Mesendoderm (in vitro differentiated cells): ENCODE results near the gene MXD3.
"Not testable (repeated sequence)": the region's sequence is repeated elsewhere in the genome, so short reads cannot be mapped to it uniquely, and the experiment has no call there.

Experiments
- DNase-seq: peaks from one replicate; pipeline ENCODE4 v3.0.0; 2013
- H2AK5ac ChIP-seq: 2 replicates; pipeline ENCODE4 v1.6.1; 2013; ENCODE audit warnings: low read length, inconsistent platforms
- H2BK120ac ChIP-seq: 2 replicates; pipeline ENCODE4 v1.6.1; 2013; ENCODE audit warnings: low read depth, mild to moderate bottlenecking, low read length, moderate library complexity, mixed read lengths
- H2BK15ac ChIP-seq: replicated peaks from 2 replicates; pipeline ENCODE4 v1.6.1; 2013; ENCODE audit warnings: low read depth, mild to moderate bottlenecking, moderate library complexity
- H2BK5ac ChIP-seq: 2 replicates; pipeline ENCODE4 v1.6.1; 2013; ENCODE audit warnings: low read length, inconsistent platforms
- H3K18ac ChIP-seq: 2 replicates; pipeline ENCODE4 v1.6.1; 2013; ENCODE audit warnings: mild to moderate bottlenecking, low read length, mixed read lengths
- H3K23ac ChIP-seq: one replicate; pipeline ENCODE4 v1.6.1; 2013; ENCODE audit warnings: low read length
- H3K27ac ChIP-seq: 2 replicates; pipeline ENCODE4 v1.5.1; 2013; ENCODE audit warnings: low read depth, mild to moderate bottlenecking, inconsistent platforms, low read length, moderate library complexity
- H3K27me3 ChIP-seq: 2 replicates; pipeline ENCODE4 v1.6.1; 2013; ENCODE audit warnings: low read length, control low read depth, mild to moderate bottlenecking, inconsistent platforms; ENCODE audit not compliant: insufficient read depth, poor library complexity
- H3K36me3 ChIP-seq: 2 replicates; pipeline ENCODE4 v1.6.1; 2013; ENCODE audit warnings: low read length, inconsistent platforms; ENCODE audit not compliant: control insufficient read depth, insufficient read depth
- H3K4ac ChIP-seq: one replicate; pipeline ENCODE4 v1.6.1; 2013; ENCODE audit warnings: low read depth, mild to moderate bottlenecking, low read length, moderate library complexity
- H3K4me1 ChIP-seq: 2 replicates; pipeline ENCODE4 v1.6.1; 2013; ENCODE audit warnings: low read depth, low read length, inconsistent platforms; ENCODE audit not compliant: control insufficient read depth
- H3K4me2 ChIP-seq: 2 replicates; pipeline ENCODE4 v1.6.1; 2013; ENCODE audit warnings: low read length
- H3K4me3 ChIP-seq: 2 replicates; pipeline ENCODE4 v1.5.1; 2013; ENCODE audit warnings: mild to moderate bottlenecking, low read length
- H3K56ac ChIP-seq: one replicate; pipeline ENCODE4 v1.6.1; 2013; ENCODE audit warnings: low read length
- H3K79me1 ChIP-seq: 2 replicates; pipeline ENCODE4 v1.6.1; 2013; ENCODE audit warnings: low read length, inconsistent platforms
- H3K79me2 ChIP-seq: 2 replicates; pipeline ENCODE4 v1.6.1; 2013; ENCODE audit warnings: mild to moderate bottlenecking, low read length; ENCODE audit not compliant: control insufficient read depth, insufficient read depth
- H3K9ac ChIP-seq: 2 replicates; pipeline ENCODE4 v1.6.1; 2013; ENCODE audit warnings: low read length, inconsistent platforms
- H4K5ac ChIP-seq: one replicate; pipeline ENCODE4 v1.6.1; 2013; ENCODE audit warnings: low read length
- H4K8ac ChIP-seq: one replicate; pipeline ENCODE4 v1.6.1; 2013; ENCODE audit warnings: low read depth, mild to moderate bottlenecking, control low read depth, low read length, moderate library complexity
- WGBS: extraction: QIAGEN DNeasy Blood & Tissue Kit; methylation state at CpG from one replicate; pipeline ENCODE4 v1.1.7; 2013; ENCODE audit warnings: low lambda C conversion rate, missing lambda C conversion rate; ENCODE audit not compliant: insufficient coverage; ENCODE audit errors: extremely low coverage; 5-methylcytosine and 5-hydroxymethylcytosine counted together

MXD3 gene

GRCh38 chr5:177258711-177259110 lies 53.0 kb downstream of the MXD3 start:
- H4K8ac ChIP-seq, H3K18ac ChIP-seq, H3K79me2 ChIP-seq, H3K36me3 ChIP-seq, H2BK15ac ChIP-seq, DNase-seq, H2BK120ac ChIP-seq, H3K4ac ChIP-seq, H3K79me1 ChIP-seq, H2BK5ac ChIP-seq, H3K56ac ChIP-seq, H3K27me3 ChIP-seq, H3K23ac ChIP-seq, H3K4me1 ChIP-seq, H3K4me2 ChIP-seq, H3K27ac ChIP-seq, H4K5ac ChIP-seq, H3K9ac ChIP-seq, H2AK5ac ChIP-seq, H3K4me3 ChIP-seq: not testable (repeated sequence)
- no CpG with 5 or more reads among the region's 7 CpGs for WGBS
